PC-3 (cell line): ENCODE measurements around the gene KIT. TPM values are rescaled to one million over a fixed set of nuclear protein-coding genes. Genes with fewer than 3 reads are reported as not detected.

ENCODE experiments used
- ATAC-seq: fragments of 200-7000 bp; cut with Tn5 transposase; 2 replicates; pipeline ENCODE4 v1.9.1; 2020; ENCODE audit warnings: mild to moderate bottlenecking, moderate library complexity
- BruUV-seq: library from RNA; stranded (reverse); fragments of 400-500 nt; replicated peaks from 2 replicates; lab custom pipeline; 2021; lab: Mats Ljungman, UMichigan
- CTCF ChIA-PET: fragments of 300-600 bp; sonication (Branson Sonifier 250); formaldehyde crosslinking; loops from one replicate; lab custom pipeline; 2022; ENCODE audit warnings: antibody characterized with exemption; lab: Charles Lee
- POLR2A ChIA-PET: fragments of 300-600 bp; sonication (Branson Sonifier 250); formaldehyde crosslinking; loops from one replicate; lab custom pipeline; 2022; ENCODE audit warnings: antibody characterized with exemption; ENCODE audit not compliant: unreplicated experiment; lab: Charles Lee
- DNase-seq: peaks from one replicate; pipeline ENCODE4 v3.0.0-alpha.2; 2015
- H2AFZ ChIP-seq: fragments of 300-600 bp; sonication (generic); 2 replicates; pipeline ENCODE4 v1.6.0; 2016; ENCODE audit warnings: antibody characterized with exemption, low read length
- H3F3A ChIP-seq: fragments of 300-600 bp; sonication (generic); one replicate; pipeline ENCODE4 v1.6.0; 2017; ENCODE audit warnings: antibody characterized with exemption, low read length, control low read depth, mild to moderate bottlenecking; ENCODE audit not compliant: unreplicated experiment
- H3K27ac ChIP-seq: fragments of 300-600 bp; sonication (generic); 2 replicates; pipeline ENCODE4 v1.5.1; 2016; ENCODE audit warnings: mild to moderate bottlenecking, low read length
- H3K27me3 ChIP-seq: fragments of 300-600 bp; sonication (generic); 2 replicates; pipeline ENCODE4 v1.6.1; 2016; ENCODE audit warnings: low read length, mixed read lengths
- H3K36me3 ChIP-seq: fragments of 300-600 bp; sonication (generic); 2 replicates; pipeline ENCODE4 v1.6.1; 2016; ENCODE audit warnings: low read depth, mixed run types, low read length, mixed read lengths
- H3K4me1 ChIP-seq: fragments of 300-600 bp; sonication (generic); 2 replicates; pipeline ENCODE4 v1.5.1; 2016; ENCODE audit warnings: low read length; ENCODE audit not compliant: insufficient read depth
- H3K4me2 ChIP-seq: fragments of 300-600 bp; sonication (generic); 2 replicates; pipeline ENCODE4 v1.6.0; 2016; ENCODE audit warnings: low read length
- H3K4me3 ChIP-seq: fragments of 300-600 bp; sonication (generic); 2 replicates; pipeline ENCODE4 v1.5.1; 2016; ENCODE audit warnings: mild to moderate bottlenecking, low read length, mixed read lengths
- H3K79me2 ChIP-seq: fragments of 300-600 bp; sonication (generic); 2 replicates; pipeline ENCODE4 v1.6.1; 2017; ENCODE audit warnings: low read length, mixed read lengths
- H3K9ac ChIP-seq: fragments of 300-600 bp; sonication (generic); 2 replicates; pipeline ENCODE4 v1.6.0; 2016; ENCODE audit warnings: mild to moderate bottlenecking, low read length
- H3K9me2 ChIP-seq: fragments of 300-600 bp; sonication (generic); replicated peaks from 2 replicates; pipeline ENCODE4 v1.6.1; 2016; ENCODE audit warnings: mixed run types, low read length, mixed read lengths
- H3K9me3 ChIP-seq: fragments of 300-600 bp; sonication (generic); 2 replicates; pipeline ENCODE4 v1.6.1; 2016; ENCODE audit warnings: low read length, mixed read lengths
- H4K20me1 ChIP-seq: fragments of 300-600 bp; sonication (generic); 2 replicates; pipeline ENCODE4 v1.6.1; 2016; ENCODE audit warnings: low read length, mixed read lengths
- EZH2 ChIP-seq: fragments of 300-600 bp; sonication (generic); IDR thresholded peaks from one replicate; pipeline ENCODE4 v1.6.1; 2017; ENCODE audit warnings: antibody characterized with exemption, mild to moderate bottlenecking, low read length; ENCODE audit not compliant: unreplicated experiment
- EZH2phosphoT487 ChIP-seq: fragments of 300-600 bp; sonication (generic); IDR thresholded peaks from 2 replicates; pipeline ENCODE4 v1.6.1; 2018; ENCODE audit warnings: mild to moderate bottlenecking, antibody characterized with exemption, low read length, borderline replicate concordance
- intact Hi-C: fragments of 100-400 bp; cut with micrococcal nuclease; formaldehyde crosslinking; loops from 2 replicates; pipeline ENCODE4 v1.9.0; 2023
- total RNA-seq: library from RNA; depleted of rRNA; stranded (reverse); fragments of >200 nt; gene quantifications from 2 replicates; pipeline ENCODE4 v1.2.3, GENCODE V29; 2014
- TF ChIP-seq, protein P1 (sequence below): fragments of 300-600 bp; sonication (generic); conservative IDR thresholded peaks from 2 replicates; pipeline ENCODE4 v1.5.1; 2017; ENCODE audit warnings: antibody characterized with exemption, low read depth, mild to moderate bottlenecking, low read length

The KIT gene
- total RNA-seq, 1 experiment from 2014 or later = not detected

GRCh38 chr4:54741202-54741601, 83.4 kb downstream of the KIT start:
- Histone ChIP-seq H3F3A (no peaks in the 10 kb centered on the region), H2AFZ (no peak overlapping the region), H3K79me2 (no peaks in the 10 kb centered on the region), H3K27ac (no peak overlapping the region), H3K4me1 (no peaks in the 10 kb centered on the region), H3K4me2 (no peak overlapping the region), H3K9me2 (no peaks in the 10 kb centered on the region), H3K9ac (no peak overlapping the region), H3K4me3 (no peak overlapping the region), H3K27me3 (peaks cover 56% of the 10 kb centered on the region), H3K9me3 (no peaks in the 10 kb centered on the region), H4K20me1 (no peaks in the 10 kb centered on the region), H3K36me3 (no peaks in the 10 kb centered on the region)
- TF ChIP-seq EZH2 = no peak
- TF ChIP-seq, protein P1, sequence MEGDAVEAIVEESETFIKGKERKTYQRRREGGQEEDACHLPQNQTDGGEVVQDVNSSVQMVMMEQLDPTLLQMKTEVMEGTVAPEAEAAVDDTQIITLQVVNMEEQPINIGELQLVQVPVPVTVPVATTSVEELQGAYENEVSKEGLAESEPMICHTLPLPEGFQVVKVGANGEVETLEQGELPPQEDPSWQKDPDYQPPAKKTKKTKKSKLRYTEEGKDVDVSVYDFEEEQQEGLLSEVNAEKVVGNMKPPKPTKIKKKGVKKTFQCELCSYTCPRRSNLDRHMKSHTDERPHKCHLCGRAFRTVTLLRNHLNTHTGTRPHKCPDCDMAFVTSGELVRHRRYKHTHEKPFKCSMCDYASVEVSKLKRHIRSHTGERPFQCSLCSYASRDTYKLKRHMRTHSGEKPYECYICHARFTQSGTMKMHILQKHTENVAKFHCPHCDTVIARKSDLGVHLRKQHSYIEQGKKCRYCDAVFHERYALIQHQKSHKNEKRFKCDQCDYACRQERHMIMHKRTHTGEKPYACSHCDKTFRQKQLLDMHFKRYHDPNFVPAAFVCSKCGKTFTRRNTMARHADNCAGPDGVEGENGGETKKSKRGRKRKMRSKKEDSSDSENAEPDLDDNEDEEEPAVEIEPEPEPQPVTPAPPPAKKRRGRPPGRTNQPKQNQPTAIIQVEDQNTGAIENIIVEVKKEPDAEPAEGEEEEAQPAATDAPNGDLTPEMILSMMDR = no peak
- TF ChIP-seq EZH2phosphoT487 = no peak
- no TSS peak for BruUV-seq
- CTCF ChIA-PET = no interaction called here
- POLR2A ChIA-PET = no interaction called here
- no peak for DNase-seq
- intact Hi-C loops = no loop called here
- ATAC-seq = no peak

DNA sequence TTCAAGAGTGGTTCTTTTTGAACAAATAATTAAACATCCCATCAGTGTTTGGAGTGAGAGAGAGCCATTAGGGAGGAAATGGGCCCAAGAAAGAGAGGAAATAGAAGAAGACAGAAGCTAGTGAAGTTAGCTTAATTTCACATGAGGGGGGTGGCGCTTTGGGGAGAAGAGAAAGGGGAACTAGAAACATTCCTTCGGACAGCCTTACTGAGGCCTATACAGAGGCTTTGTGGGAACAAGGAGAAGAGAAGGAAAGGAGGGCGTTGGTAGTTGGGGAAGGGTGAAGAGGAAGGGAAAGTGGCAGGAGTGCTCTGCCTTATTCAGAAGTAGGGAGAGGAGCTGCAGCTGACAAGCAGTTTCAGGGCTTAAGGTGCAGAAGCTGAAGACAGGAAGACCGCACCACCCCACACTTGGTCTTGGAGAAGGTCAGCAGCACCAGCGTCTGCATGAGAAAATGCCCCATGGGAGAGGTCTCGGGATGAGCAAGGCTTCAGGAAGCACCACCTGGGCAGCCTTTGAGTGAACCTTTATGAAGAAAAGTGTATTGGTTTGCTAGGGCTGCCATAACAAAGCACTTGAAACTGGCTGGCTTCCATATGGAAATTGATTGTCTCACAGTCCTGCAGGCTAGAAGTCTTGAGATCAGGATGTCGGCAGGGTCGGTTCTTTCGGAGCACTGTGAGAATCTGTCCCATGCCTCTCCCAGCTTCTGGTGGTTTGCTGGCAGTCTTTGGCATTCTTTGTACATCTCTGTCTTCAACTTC, 85.1 kb downstream of the KIT start:
- Histone ChIP-seq H3K36me3 (no peaks in the 10 kb centered on the region), H3K9ac (no peak overlapping the region), H3F3A (no peaks in the 10 kb centered on the region), H3K9me3 (no peaks in the 10 kb centered on the region), H3K79me2 (no peaks in the 10 kb centered on the region), H2AFZ (no peak overlapping the region), H3K27me3 (peaks cover 42% of the 10 kb centered on the region), H3K27ac (no peak overlapping the region), H4K20me1 (no peaks in the 10 kb centered on the region), H3K4me3 (no peak overlapping the region), H3K4me2 (no peak overlapping the region), H3K4me1 (no peaks in the 10 kb centered on the region), H3K9me2 (no peaks in the 10 kb centered on the region)
- ATAC-seq (no peak), DNase-seq (no peak)
- TF ChIP-seq, protein P1 = no peak
- no peak for TF ChIP-seq EZH2phosphoT487
- TF ChIP-seq EZH2 = no peak
- intact Hi-C loops = no loop called here
- CTCF ChIA-PET = no interaction called here
- POLR2A ChIA-PET = no interaction called here
- BruUV-seq = no TSS peak

DNA sequence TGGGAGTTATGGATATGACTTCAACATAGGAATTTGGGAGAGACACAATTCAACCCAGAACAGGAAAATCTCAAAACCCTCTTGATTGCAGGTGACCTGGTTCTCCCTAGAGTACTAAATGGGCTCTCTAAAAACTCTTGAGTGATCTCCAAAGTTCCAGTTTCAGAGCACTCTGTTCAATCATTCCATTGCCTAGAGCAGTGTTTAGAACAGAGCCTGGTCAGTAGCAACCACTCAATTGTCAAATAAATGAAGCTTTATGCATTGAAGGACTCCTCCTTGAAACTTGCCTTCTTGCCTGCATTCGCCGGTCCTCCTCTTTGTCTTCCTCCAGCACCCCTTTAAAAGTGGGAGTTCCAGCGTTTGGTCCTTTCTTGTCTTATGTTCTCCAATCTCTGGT, 85.8 kb downstream of the KIT start:
- no peaks in the 10 kb centered on the region for H3K9me2 ChIP-seq
- ATAC-seq (no peak), DNase-seq (no peak)
- no peaks in the 10 kb centered on the region for H3K36me3 ChIP-seq
- H3K27ac ChIP-seq = no peak overlapping the region
- TF ChIP-seq, protein P1 = no peak
- TF ChIP-seq EZH2phosphoT487 = no peak
- TF ChIP-seq EZH2 = no peak
- no peak overlapping the region for H3K4me2 ChIP-seq
- POLR2A ChIA-PET = no interaction called here
- no peaks in the 10 kb centered on the region for H4K20me1 ChIP-seq
- CTCF ChIA-PET = no interaction called here
- H3K9ac ChIP-seq = no peak overlapping the region
- H3K27me3 ChIP-seq = peaks cover 34% of the 10 kb centered on the region
- BruUV-seq = no TSS peak
- no peaks in the 10 kb centered on the region for H3K4me1 ChIP-seq
- no peak overlapping the region for H2AFZ ChIP-seq
- no peaks in the 10 kb centered on the region for H3K79me2 ChIP-seq
- no peak overlapping the region for H3K4me3 ChIP-seq
- H3K9me3 ChIP-seq = no peaks in the 10 kb centered on the region
- intact Hi-C loops = no loop called here
- no peaks in the 10 kb centered on the region for H3F3A ChIP-seq
